MCF 10A (cell line): ENCODE measurements around the gene INPP4A. TPM values are rescaled to one million over a fixed set of nuclear protein-coding genes. Genes with fewer than 3 reads are reported as not detected.

Experiments used
- Bru-seq: library from RNA; stranded (reverse); fragments of 400-500 nt; gene quantifications from one replicate; lab custom pipeline; 2021; lab: Mats Ljungman, UMichigan
- BruChase-seq, 2 experiments: library from RNA; stranded (reverse); fragments of 400-500 nt; gene quantifications; one replicate each; lab custom pipeline; 2021; lab: Mats Ljungman, UMichigan
- BruUV-seq: library from RNA; stranded (reverse); fragments of 400-500 nt; replicated peaks from 2 replicates; lab custom pipeline; 2021; lab: Mats Ljungman, UMichigan
- CTCF ChIA-PET: fragments of 300-600 bp; sonication (Branson Sonifier 250); formaldehyde crosslinking; extraction: SDS; loops from one replicate; lab custom pipeline; 2021; ENCODE audit warnings: antibody characterized with exemption, inconsistent platforms; lab: Yijun Ruan, JAX
- POLR2A ChIA-PET: fragments of 300-600, 350-650 bp; sonication (Branson Sonifier 250); formaldehyde crosslinking; extraction: SDS; loops from one replicate; lab custom pipeline; 2020; ENCODE audit warnings: antibody characterized with exemption, inconsistent platforms; lab: Yijun Ruan, JAX
- DNase-seq: peaks from one replicate; pipeline ENCODE4 v3.0.0-alpha.2; 2018; ENCODE audit not compliant: unreplicated experiment
- H3K27ac Mint-ChIP-seq: one replicate; pipeline ENCODE4 v1.8.0; 2022; ENCODE audit warnings: mild to moderate bottlenecking, low read depth, mixed read lengths; ENCODE audit not compliant: unreplicated experiment
- H3K27me3 Mint-ChIP-seq: one replicate; pipeline ENCODE4 v1.8.0; 2022; ENCODE audit warnings: mixed read lengths; ENCODE audit not compliant: insufficient read depth, unreplicated experiment
- H3K36me3 Mint-ChIP-seq: one replicate; pipeline ENCODE4 v1.8.0; 2022; ENCODE audit warnings: mild to moderate bottlenecking, moderate library complexity, mixed read lengths; ENCODE audit not compliant: insufficient read depth, unreplicated experiment
- H3K4me1 Mint-ChIP-seq: one replicate; pipeline ENCODE4 v1.8.0; 2022; ENCODE audit warnings: mixed read lengths; ENCODE audit not compliant: insufficient read depth, unreplicated experiment
- H3K4me3 Mint-ChIP-seq: one replicate; pipeline ENCODE4 v1.8.0; 2022; ENCODE audit warnings: mild to moderate bottlenecking, moderate library complexity, mixed read lengths; ENCODE audit not compliant: unreplicated experiment
- H3K9me3 Mint-ChIP-seq: one replicate; pipeline ENCODE4 v1.8.0; 2022; ENCODE audit warnings: mixed read lengths; ENCODE audit not compliant: unreplicated experiment
- intact Hi-C: fragments of 100-400 bp; cut with micrococcal nuclease; formaldehyde crosslinking; loops from 2 replicates; pipeline ENCODE4 v1.14.1; 2022
- long read RNA-seq: library from polyadenylated mRNA; stranded (forward); transcript quantifications from one replicate; pipeline ENCODE4 v2.0.0, GENCODE V29; 2022
- total RNA-seq: library from RNA; stranded (reverse); gene quantifications from 2 replicates; pipeline ENCODE4 v1.2.3, GENCODE V29; 2022
- TF ChIP-seq, protein P1 (sequence below): fragments of 200-600 bp; IDR thresholded peaks from one replicate; pipeline ENCODE4 v1.8.0; 2022; ENCODE audit warnings: antibody characterized with exemption, mild to moderate bottlenecking; ENCODE audit not compliant: unreplicated experiment

Gene INPP4A
- total RNA-seq (20.8 and 21.5 TPM in 2 replicates), Bru-seq, nascent RNA (percentile 61 among the genes with signal in this experiment), BruChase-seq, experiment 1, labeled RNA remaining after a 6-hour chase (percentile 63 among the genes with signal in this experiment), BruChase-seq, experiment 2, labeled RNA remaining after a 2-hour chase (percentile 66 among the genes with signal in this experiment)
- long read RNA-seq, transcript INPP4A-205 (25 exons, 3,365 nt) = major isoform, 11 of 39 reads
- long read RNA-seq, partial matches to known transcripts = 7 of 39 reads
- long read RNA-seq, other reads (novel, unspliced or antisense) = 21 of 39 reads

GRCh38 chr2:98444436-98445176 lies at the start of gene INPP4A:
Gene INPP4A (plus strand): TSS chr2:98444858. CDS start chr2:98520049, 75,191 bp downstream.
- Mint-ChIP-seq H3K27ac (peak within 1 kb of the TSS; percentile 87), H3K36me3 (no peaks in the 10 kb centered on the region), H3K9me3 (no peaks in the 10 kb centered on the region), H3K4me3 (peak within 1 kb of the TSS; percentile 90), H3K4me1 (peaks cover 9% of the 10 kb centered on the region), H3K27me3 (peaks cover 17% of the 10 kb centered on the region)
- intact Hi-C loops = no loop called here
- peak; percentile 68 for DNase-seq
- CTCF ChIA-PET = interaction anchor here (0.6 kb wide), 1 partner anchor 145 kb away, joined by 3 read pairs; no protein-coding TSS in a partner anchor
- POLR2A ChIA-PET = no interaction called here
- BruUV-seq = no TSS peak
- TF ChIP-seq, protein P1, sequence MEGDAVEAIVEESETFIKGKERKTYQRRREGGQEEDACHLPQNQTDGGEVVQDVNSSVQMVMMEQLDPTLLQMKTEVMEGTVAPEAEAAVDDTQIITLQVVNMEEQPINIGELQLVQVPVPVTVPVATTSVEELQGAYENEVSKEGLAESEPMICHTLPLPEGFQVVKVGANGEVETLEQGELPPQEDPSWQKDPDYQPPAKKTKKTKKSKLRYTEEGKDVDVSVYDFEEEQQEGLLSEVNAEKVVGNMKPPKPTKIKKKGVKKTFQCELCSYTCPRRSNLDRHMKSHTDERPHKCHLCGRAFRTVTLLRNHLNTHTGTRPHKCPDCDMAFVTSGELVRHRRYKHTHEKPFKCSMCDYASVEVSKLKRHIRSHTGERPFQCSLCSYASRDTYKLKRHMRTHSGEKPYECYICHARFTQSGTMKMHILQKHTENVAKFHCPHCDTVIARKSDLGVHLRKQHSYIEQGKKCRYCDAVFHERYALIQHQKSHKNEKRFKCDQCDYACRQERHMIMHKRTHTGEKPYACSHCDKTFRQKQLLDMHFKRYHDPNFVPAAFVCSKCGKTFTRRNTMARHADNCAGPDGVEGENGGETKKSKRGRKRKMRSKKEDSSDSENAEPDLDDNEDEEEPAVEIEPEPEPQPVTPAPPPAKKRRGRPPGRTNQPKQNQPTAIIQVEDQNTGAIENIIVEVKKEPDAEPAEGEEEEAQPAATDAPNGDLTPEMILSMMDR = no peak

GRCh38 chr2:98395977-98396376 lies 48.7 kb upstream of the INPP4A start:
- H3K27ac Mint-ChIP-seq = no peak overlapping the region

DNA sequence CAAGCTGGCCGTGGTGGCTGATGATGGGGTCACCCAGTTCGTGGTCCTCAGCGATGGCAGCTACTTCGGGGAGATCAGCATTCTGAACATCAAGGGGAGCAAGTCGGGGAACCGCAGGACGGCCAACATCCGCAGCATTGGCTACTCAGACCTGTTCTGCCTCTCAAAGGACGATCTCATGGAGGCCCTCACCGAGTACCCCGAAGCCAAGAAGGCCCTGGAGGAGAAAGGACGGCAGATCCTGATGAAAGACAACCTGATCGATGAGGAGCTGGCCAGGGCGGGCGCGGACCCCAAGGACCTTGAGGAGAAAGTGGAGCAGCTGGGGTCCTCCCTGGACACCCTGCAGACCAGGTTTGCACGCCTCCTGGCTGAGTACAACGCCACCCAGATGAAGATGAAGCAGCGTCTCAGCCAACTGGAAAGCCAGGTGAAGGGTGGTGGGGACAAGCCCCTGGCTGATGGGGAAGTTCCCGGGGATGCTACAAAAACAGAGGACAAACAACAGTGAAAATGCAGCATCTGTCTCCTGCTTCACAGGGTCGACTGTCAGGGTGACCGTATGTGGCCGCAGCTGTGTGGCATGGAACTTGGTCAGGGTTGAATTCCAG lies 47.8 kb upstream of the INPP4A start:
- no TSS peak for BruUV-seq
- Mint-ChIP-seq H3K27me3 (peaks cover 59% of the 10 kb centered on the region), H3K4me1 (no peaks in the 10 kb centered on the region), H3K27ac (no peak overlapping the region), H3K4me3 (no peak overlapping the region), H3K36me3 (no peaks in the 10 kb centered on the region), H3K9me3 (no peaks in the 10 kb centered on the region)
- no peak for DNase-seq
- intact Hi-C loops = no loop called here
- TF ChIP-seq, protein P1 = no peak
- POLR2A ChIA-PET = no interaction called here
- CTCF ChIA-PET = interaction anchor here (0.6 to 0.9 kb wide), 3 partner anchors 10 to 486 kb away, joined by 3 to 7 read pairs (median 3); no protein-coding TSS in a partner anchor

More at GRCh38 chr2:98395977-98396376, 48.7 kb upstream of the INPP4A start:
- TF ChIP-seq, protein P1 = no peak
- Mint-ChIP-seq H3K4me1 (no peaks in the 10 kb centered on the region), H3K27me3 (peaks cover 50% of the 10 kb centered on the region), H3K9me3 (no peaks in the 10 kb centered on the region), H3K4me3 (no peak overlapping the region), H3K36me3 (no peaks in the 10 kb centered on the region)
- intact Hi-C loops = no loop called here
- CTCF ChIA-PET = interaction anchor here (0.6 to 0.9 kb wide), 2 partner anchors 9 to 485 kb away, joined by 3 read pairs; no protein-coding TSS in a partner anchor
- POLR2A ChIA-PET = no interaction called here
- no TSS peak for BruUV-seq
- DNase-seq = no peak
